ENCODE results near the gene ARNT2. TPM values are rescaled to one million over a fixed set of nuclear protein-coding genes. Genes with fewer than 3 reads are reported as not detected.

Gene ARNT2
- total RNA-seq, 4 donors from 2014 or later, result 1.8 to 5.1 (median 3.6) TPM

- Histone ChIP-seq H3K9me3 (no peaks in the 10 kb centered on the region), H3K27ac (no peak overlapping the region), H3K27me3 (no peaks in the 10 kb centered on the region), H3K4me3 (no peak overlapping the region), H3K4me1 (peaks cover 3% of the 10 kb centered on the region), H3K36me3 (no peaks in the 10 kb centered on the region)
- WGBS, result 48% methylated on average over 1 of the region's 1 CpG
- DNase-seq (ENCODE audit: low spot score in 2 of 2), result no peak
- TF ChIP-seq POLR2A (IDR thresholded peaks at IDR 0.05) (no peak), POLR2AphosphoS5 (IDR thresholded peaks at IDR 0.05) (no peak), CTCF (IDR thresholded peaks at IDR 0.05) (no peak), EP300 (IDR thresholded peaks at IDR 0.05) (no peak)
Measured at GRCh38 chr15:80500021-80500420, 95.8 kb downstream of the ARNT2 start.

- WGBS, result 83% methylated on average over 8 of the region's 8 CpGs
- TF ChIP-seq EP300 (IDR thresholded peaks at IDR 0.05) (no peak), POLR2AphosphoS5 (IDR thresholded peaks at IDR 0.05) (no peak), CTCF (IDR thresholded peaks at IDR 0.05) (no peak), POLR2A (IDR thresholded peaks at IDR 0.05) (no peak)
- H3K9me3 ChIP-seq, result no peaks in the 10 kb centered on the region
- H3K27me3 ChIP-seq, result no peaks in the 10 kb centered on the region
- no peak overlapping the region for H3K4me3 ChIP-seq
- H3K36me3 ChIP-seq, result no peaks in the 10 kb centered on the region
- peaks cover 3% of the 10 kb centered on the region for H3K4me1 ChIP-seq
- no peak overlapping the region for H3K27ac ChIP-seq
- DNase-seq (ENCODE audit: low spot score in 2 of 2), result no peak
Measured at GRCh38 chr15:80501476-80501875, 97.3 kb downstream of the ARNT2 start.

DNA sequence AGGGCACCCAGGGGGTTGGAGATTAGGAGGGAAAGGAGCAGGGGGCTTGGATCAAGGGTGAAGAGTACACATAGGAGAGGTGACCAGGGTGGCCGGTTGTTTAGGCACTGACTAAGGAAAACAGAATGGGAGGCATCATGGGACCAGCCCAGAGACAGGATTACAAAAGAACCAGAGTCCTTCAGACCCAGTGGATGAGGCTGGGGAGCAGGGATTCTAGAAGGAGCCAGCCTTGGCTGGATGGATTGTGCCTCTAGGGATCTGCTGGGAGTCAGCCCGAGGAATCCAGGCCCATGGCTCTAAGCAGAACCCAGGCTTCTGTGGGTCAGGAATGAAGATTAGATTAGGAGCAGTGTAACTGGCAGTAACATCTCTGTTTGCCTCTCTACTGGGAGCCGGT, 98.6 kb downstream of the ARNT2 start:
- DNase-seq (ENCODE audit: low spot score in 2 of 2), result no peak
- TF ChIP-seq POLR2AphosphoS5 (IDR thresholded peaks at IDR 0.05) (no peak), EP300 (IDR thresholded peaks at IDR 0.05) (no peak), CTCF (IDR thresholded peaks at IDR 0.05) (no peak), POLR2A (IDR thresholded peaks at IDR 0.05) (no peak)
- 91% methylated on average over 3 of the region's 3 CpGs for WGBS
- peaks cover 6% of the 10 kb centered on the region for H3K4me1 ChIP-seq
- H3K36me3 ChIP-seq, result no peaks in the 10 kb centered on the region
- no peaks in the 10 kb centered on the region for H3K27me3 ChIP-seq
- no peaks in the 10 kb centered on the region for H3K9me3 ChIP-seq
- peak overlapping the region; percentile 19 for H3K27ac ChIP-seq
- H3K4me3 ChIP-seq, result no peak overlapping the region

- H3K36me3 ChIP-seq, result no peaks in the 10 kb centered on the region
- peak overlapping the region; percentile 19 for H3K27ac ChIP-seq
- no peaks in the 10 kb centered on the region for H3K9me3 ChIP-seq
- DNase-seq (ENCODE audit: low spot score in 2 of 2), result no peak
- no peaks in the 10 kb centered on the region for H3K27me3 ChIP-seq
- TF ChIP-seq EP300 (IDR thresholded peaks at IDR 0.05) (no peak), POLR2A (IDR thresholded peaks at IDR 0.05) (no peak)
- whole genome bisulfite sequencing, result 78% methylated on average over 10 of the region's 11 CpGs
- H3K4me3 ChIP-seq, result no peak overlapping the region
- H3K4me1 ChIP-seq, result peaks cover 6% of the 10 kb centered on the region
Measured at GRCh38 chr15:80503319-80503952, 99.3 kb downstream of the ARNT2 start.

DNA sequence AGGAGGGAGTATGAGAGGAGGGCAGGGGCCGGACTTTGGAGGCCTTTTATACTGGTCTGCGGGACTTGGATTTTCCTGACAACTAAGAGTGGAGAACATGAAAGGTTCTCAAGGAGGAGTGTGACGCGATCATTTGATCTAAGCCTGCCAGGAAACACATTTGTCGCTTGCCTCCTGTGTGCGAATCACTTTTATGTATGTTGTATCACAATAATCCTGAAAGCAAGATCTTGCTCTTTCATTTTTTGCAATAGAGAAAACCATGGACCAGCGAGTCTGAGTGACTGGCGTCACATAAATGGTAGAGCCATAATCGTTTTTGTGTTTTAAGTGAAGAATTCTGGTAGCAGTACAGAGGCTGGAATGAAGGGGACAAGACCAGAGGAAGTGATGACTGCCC, 100.7 kb downstream of the ARNT2 start:
- Histone ChIP-seq H3K4me3 (no peak overlapping the region), H3K27me3 (no peaks in the 10 kb centered on the region), H3K27ac (no peak overlapping the region), H3K4me1 (peaks cover 6% of the 10 kb centered on the region), H3K36me3 (no peaks in the 10 kb centered on the region), H3K9me3 (no peaks in the 10 kb centered on the region)
- WGBS, result 96% methylated on average over 9 of the region's 9 CpGs
- no peak for TF ChIP-seq POLR2AphosphoS5 (IDR thresholded peaks at IDR 0.05)
- TF ChIP-seq EP300 (IDR thresholded peaks at IDR 0.05), result no peak
- TF ChIP-seq POLR2A (IDR thresholded peaks at IDR 0.05), result no peak
- no peak for TF ChIP-seq CTCF (IDR thresholded peaks at IDR 0.05)
- no peak for DNase-seq (ENCODE audit: low spot score in 2 of 2)
